Activated naive CD4-positive, alpha-beta T cell treated with anti-CD3 and anti-CD28 coated beads for 36 hours (primary cell): Measurements from ENCODE around the gene PRTN3. TPM values are rescaled to one million over a fixed set of nuclear protein-coding genes. Genes with fewer than 3 reads are reported as not detected.
"Not testable (repeated sequence)": the region's sequence is repeated elsewhere in the genome, so short reads cannot be mapped to it uniquely, and the experiment has no call there.

Source experiments
- CTCF ChIA-PET: fragments of 350-600 bp; sonication (Branson Sonifier 250); formaldehyde crosslinking; loops from one replicate; lab custom pipeline; 2021; ENCODE audit warnings: antibody characterized with exemption; lab: Charles Lee
- DNase-seq: peaks from one replicate; pipeline ENCODE4 v3.0.0-alpha.2; 2020
- H3K27ac Mint-ChIP-seq: one replicate; pipeline ENCODE4 v1.8.0; 2021; ENCODE audit warnings: mild to moderate bottlenecking, mixed read lengths
- H3K27me3 Mint-ChIP-seq: one replicate; pipeline ENCODE4 v1.8.0; 2021; ENCODE audit warnings: low read depth, mixed read lengths
- H3K36me3 Mint-ChIP-seq: one replicate; pipeline ENCODE4 v1.8.0; 2021; ENCODE audit warnings: low read depth, mixed read lengths
- H3K4me1 Mint-ChIP-seq: one replicate; pipeline ENCODE4 v1.8.0; 2021; ENCODE audit warnings: low read depth, mixed read lengths
- H3K4me3 Mint-ChIP-seq: one replicate; pipeline ENCODE4 v1.8.0; 2021; ENCODE audit warnings: mild to moderate bottlenecking, moderate library complexity, mixed read lengths
- H3K9me3 Mint-ChIP-seq: one replicate; pipeline ENCODE4 v1.8.0; 2021; ENCODE audit warnings: mixed read lengths
- intact Hi-C: fragments of 100-400 bp; cut with micrococcal nuclease; formaldehyde crosslinking; loops from one replicate; pipeline ENCODE4 v1.15.1; 2023
- total RNA-seq, 2 experiments: library from RNA; stranded (reverse); gene quantifications; one replicate each; pipeline ENCODE4 v1.2.3, GENCODE V29; 2021

Gene PRTN3
- total RNA-seq, 2 experiments from 2014 or later: not detected

GRCh38 chr19:878751-879561, 38.2 kb downstream of the PRTN3 start:
- H3K27ac Mint-ChIP-seq, H3K4me1 Mint-ChIP-seq, H3K9me3 Mint-ChIP-seq, intact Hi-C loops, H3K27me3 Mint-ChIP-seq, H3K4me3 Mint-ChIP-seq, DNase-seq: not testable (repeated sequence)
- CTCF ChIA-PET: interaction anchor here (1.2 kb wide), 1 partner anchor 109 kb away, joined by 3 read pairs; no protein-coding TSS in a partner anchor
- H3K36me3 Mint-ChIP-seq: peaks cover 10% of the 10 kb centered on the region

DNA sequence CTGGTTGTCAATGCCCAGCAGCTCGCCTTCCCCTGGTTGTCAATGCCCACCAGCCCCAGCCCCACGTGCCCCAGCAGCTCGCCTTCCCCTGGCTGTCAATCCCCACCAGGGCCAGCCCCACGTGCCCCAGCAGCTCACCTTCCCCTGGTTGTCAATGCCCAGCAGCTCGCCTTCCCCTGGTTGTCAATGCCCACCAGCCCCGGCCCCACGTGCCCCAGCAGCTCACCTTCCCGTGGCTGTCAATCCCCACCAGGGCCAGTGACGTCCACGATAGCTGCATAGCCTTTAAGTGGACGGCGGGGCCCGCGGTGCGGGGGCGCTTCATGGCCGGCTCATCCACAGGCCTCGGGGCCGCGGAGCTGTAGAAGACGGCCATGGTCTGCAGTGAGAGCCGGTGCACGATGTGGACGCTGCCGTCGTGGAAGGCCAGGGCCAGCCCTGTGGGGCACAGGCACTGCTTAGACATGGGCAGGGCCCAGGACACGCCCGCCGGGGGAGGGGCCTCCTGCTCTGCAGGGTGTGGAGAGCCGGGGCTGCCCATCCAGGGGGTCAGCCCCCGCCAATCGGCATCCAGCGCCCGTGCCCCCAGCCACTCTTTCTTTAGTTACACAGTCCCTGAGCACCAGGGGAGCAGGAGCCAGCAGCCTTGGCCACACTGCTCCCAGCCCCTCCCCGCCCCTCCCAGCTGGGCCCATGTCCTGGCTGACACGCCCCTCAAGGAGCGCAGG, 39.1 kb downstream of the PRTN3 start:
- Mint-ChIP-seq H3K4me1 (no peaks in the 10 kb centered on the region), H3K27ac (no peak overlapping the region), H3K27me3 (no peaks in the 10 kb centered on the region), H3K4me3 (no peak overlapping the region), H3K9me3 (no peaks in the 10 kb centered on the region), H3K36me3 (peaks cover 11% of the 10 kb centered on the region)
- intact Hi-C loops: no loop called here
- DNase-seq: no peak
- CTCF ChIA-PET: interaction anchor here (1.2 kb wide), 1 partner anchor 109 kb away, joined by 3 read pairs; no protein-coding TSS in a partner anchor

- H3K4me3 Mint-ChIP-seq: no peak overlapping the region
These were observed 40.7 kb downstream of the PRTN3 start for GRCh38 chr19:881385-882071.

DNA sequence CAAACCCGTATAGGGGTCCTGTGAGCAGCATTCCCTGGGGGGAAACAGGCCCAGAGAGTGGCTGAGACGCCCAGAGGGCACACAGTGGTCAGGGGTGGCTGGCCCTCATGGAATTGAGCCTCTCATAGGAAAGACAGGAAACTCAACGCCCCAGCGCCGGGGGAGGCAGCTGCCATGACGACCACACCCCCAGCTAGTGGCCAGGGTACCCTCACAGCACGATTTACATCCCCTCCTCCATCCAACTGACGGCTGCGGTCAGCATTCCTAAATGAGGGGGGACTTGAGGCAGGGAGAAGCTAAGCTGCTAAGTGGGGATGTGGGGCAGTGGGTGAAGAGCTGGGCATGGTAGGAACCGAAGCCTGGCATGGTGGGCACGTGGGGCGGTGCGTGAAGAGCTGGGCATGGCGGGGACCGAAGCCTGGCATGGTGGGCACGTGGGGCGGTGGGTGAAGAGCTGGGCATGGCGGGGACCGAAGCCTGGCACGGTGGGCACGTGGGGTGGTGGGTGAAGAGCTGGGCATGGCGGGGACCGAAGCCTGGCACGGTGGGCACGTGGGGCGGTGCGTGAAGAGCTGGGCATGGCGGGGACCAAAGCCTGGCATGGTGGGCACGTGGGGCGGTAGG, 42.2 kb downstream of the PRTN3 start:
- Mint-ChIP-seq H3K4me3 (no peak overlapping the region), H3K27ac (no peak overlapping the region), H3K27me3 (no peaks in the 10 kb centered on the region), H3K4me1 (no peaks in the 10 kb centered on the region), H3K9me3 (no peaks in the 10 kb centered on the region), H3K36me3 (peaks cover 12% of the 10 kb centered on the region)
- DNase-seq: no peak
- intact Hi-C loops: no loop called here
- CTCF ChIA-PET: no interaction called here

More at GRCh38 chr19:881385-882071, 40.7 kb downstream of the PRTN3 start:
- intact Hi-C loops: no loop called here
- CTCF ChIA-PET: interaction anchor here (0.6 kb wide), 1 partner anchor 355 kb away, joined by 3 read pairs; no protein-coding TSS in a partner anchor
- no peaks in the 10 kb centered on the region for H3K27me3 Mint-ChIP-seq
- no peaks in the 10 kb centered on the region for H3K9me3 Mint-ChIP-seq
- no peak overlapping the region for H3K27ac Mint-ChIP-seq
- peaks cover 12% of the 10 kb centered on the region for H3K36me3 Mint-ChIP-seq
- no peak for DNase-seq
- H3K4me1 Mint-ChIP-seq: no peaks in the 10 kb centered on the region

DNA sequence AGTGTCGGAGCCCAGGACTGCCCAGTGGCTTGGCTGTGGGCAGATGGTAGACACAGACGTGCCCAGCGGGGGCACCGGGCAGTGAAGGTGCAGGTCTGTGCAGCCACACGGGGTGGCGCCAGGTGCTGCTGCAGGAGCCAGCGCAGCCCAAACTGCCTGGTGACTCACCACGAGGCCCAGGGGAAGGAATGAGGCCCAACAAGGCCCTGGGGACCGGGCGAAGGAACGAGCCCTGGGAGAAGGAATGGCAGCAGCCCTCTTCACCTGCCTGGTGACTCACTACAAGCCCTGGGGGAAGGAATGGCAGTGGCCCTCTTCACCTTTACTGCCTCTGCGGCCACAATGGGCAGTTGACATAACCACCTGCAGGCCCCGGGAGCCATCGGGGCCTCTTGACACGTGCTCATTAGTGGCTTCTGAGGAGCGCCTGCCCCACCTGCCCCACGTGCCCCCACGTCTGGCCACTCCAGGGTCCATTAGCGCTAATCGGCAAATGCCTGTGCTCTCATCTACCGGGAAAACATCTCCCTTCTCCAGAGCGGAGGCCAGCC, 42.9 kb downstream of the PRTN3 start:
- intact Hi-C loops: no loop called here
- Mint-ChIP-seq H3K9me3 (no peaks in the 10 kb centered on the region), H3K36me3 (peaks cover 12% of the 10 kb centered on the region), H3K4me3 (no peak overlapping the region), H3K27me3 (no peaks in the 10 kb centered on the region), H3K4me1 (no peaks in the 10 kb centered on the region), H3K27ac (no peak overlapping the region)
- CTCF ChIA-PET: no interaction called here
- no peak for DNase-seq

GRCh38 chr19:884420-885211, 43.8 kb downstream of the PRTN3 start:
- no peak overlapping the region for H3K4me3 Mint-ChIP-seq
- intact Hi-C loops: no loop called here
- no peak overlapping the region for H3K27ac Mint-ChIP-seq
- peaks cover 14% of the 10 kb centered on the region for H3K36me3 Mint-ChIP-seq
- H3K4me1 Mint-ChIP-seq: no peaks in the 10 kb centered on the region
- no peaks in the 10 kb centered on the region for H3K9me3 Mint-ChIP-seq
- CTCF ChIA-PET: no interaction called here
- no peaks in the 10 kb centered on the region for H3K27me3 Mint-ChIP-seq
- no peak for DNase-seq

DNA sequence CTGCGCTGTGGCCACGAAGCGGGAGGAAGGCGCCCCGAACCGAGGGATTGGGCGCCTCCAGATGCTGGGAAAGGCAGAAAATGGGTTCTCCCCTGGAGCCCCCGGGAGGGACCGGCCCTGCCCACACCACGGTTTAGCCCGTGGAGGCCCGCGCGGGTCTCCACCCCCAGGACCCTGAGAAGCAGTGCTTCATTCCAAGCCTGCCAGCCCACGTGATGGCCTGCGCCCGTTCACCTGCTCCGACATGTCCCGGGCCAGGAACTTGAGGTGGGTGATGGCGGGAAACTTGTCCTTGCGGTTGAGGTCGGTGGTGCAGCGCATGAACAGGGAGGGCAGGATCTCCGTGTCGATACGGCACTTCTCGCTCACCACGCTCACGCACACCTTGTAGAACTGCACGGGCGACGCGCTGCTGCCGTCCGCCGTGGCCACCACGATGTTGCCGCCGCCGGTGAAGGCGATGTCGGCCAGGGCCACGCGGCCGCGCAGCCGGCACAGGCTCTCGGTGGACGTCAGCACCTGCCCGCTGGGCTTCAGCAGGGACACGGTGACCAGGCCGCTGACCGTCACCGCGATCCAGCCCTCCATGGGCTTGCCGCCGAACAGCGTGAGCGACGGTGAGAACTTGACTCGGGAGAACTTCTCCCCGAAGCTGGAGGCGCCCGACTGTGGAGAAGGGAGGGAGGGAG, 44.9 kb downstream of the PRTN3 start:
- Mint-ChIP-seq H3K9me3 (no peaks in the 10 kb centered on the region), H3K27me3 (no peaks in the 10 kb centered on the region), H3K27ac (no peak overlapping the region), H3K4me3 (no peak overlapping the region), H3K4me1 (no peaks in the 10 kb centered on the region), H3K36me3 (peaks cover 13% of the 10 kb centered on the region)
- CTCF ChIA-PET: no interaction called here
- intact Hi-C loops: no loop called here
- DNase-seq: no peak

GRCh38 chr19:887072-887471, 46.3 kb downstream of the PRTN3 start:
- Mint-ChIP-seq H3K4me1 (peaks cover 5% of the 10 kb centered on the region), H3K36me3 (peaks cover 11% of the 10 kb centered on the region), H3K4me3 (no peak overlapping the region), H3K27me3 (no peaks in the 10 kb centered on the region), H3K9me3 (no peaks in the 10 kb centered on the region), H3K27ac (no peak overlapping the region)
- no peak for DNase-seq
- CTCF ChIA-PET: no interaction called here
- intact Hi-C loops: no loop called here

GRCh38 chr19:887599-887998, 46.8 kb downstream of the PRTN3 start:
- no peak for DNase-seq

DNA sequence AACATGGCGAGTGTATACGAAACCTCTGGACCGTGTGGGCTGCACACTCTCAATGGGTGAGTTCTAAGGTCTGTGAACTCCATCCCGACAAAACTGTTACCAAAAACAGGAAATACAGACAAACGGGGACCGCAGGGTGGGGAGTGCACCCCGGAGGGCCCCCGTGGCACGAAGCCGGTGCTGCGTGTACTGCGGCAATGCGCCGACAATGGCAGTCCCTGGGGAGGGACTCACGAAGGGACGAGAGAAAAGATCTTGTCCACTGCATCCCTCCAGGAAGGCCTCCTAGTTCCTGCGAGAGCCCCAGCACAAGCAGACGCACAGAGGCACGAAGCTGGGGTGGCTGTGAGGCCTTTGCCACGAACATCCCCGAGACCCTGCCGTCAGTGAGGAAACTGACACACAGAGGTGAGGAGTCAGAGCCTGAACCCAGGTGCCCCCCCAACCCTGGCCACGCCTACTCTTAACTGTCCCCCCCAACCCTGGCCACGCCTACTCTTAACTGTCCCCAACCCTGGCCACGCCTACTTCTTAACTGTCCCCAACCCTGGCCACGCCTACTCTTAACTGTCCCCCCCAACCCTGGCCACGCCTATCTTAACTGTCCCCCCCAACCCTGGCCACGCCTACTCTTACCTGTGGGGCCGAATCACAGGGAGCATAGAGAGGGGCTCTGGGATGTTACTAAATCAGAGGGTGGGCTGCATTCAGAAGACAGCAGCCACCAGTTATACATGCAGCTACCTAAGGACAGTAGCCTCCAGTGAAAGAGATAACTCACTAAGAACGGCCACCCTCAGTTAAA, 48.0 kb downstream of the PRTN3 start:
- H3K4me1 Mint-ChIP-seq: peaks cover 12% of the 10 kb centered on the region
- H3K36me3 Mint-ChIP-seq: peaks cover 8% of the 10 kb centered on the region
- DNase-seq: no peak
- H3K4me3 Mint-ChIP-seq: no peak overlapping the region
- CTCF ChIA-PET: no interaction called here
- no peak overlapping the region for H3K27ac Mint-ChIP-seq
- H3K9me3 Mint-ChIP-seq: no peaks in the 10 kb centered on the region
- intact Hi-C loops: no loop called here
- H3K27me3 Mint-ChIP-seq: no peaks in the 10 kb centered on the region

More at GRCh38 chr19:887599-887998, 46.8 kb downstream of the PRTN3 start:
- CTCF ChIA-PET: no interaction called here
- peaks cover 7% of the 10 kb centered on the region for H3K36me3 Mint-ChIP-seq
- H3K4me3 Mint-ChIP-seq: no peak overlapping the region
- peaks cover 5% of the 10 kb centered on the region for H3K4me1 Mint-ChIP-seq
- intact Hi-C loops: no loop called here
- no peak overlapping the region for H3K27ac Mint-ChIP-seq
- H3K27me3 Mint-ChIP-seq: no peaks in the 10 kb centered on the region
- no peaks in the 10 kb centered on the region for H3K9me3 Mint-ChIP-seq
